Vagina (tissue), 2 donors: ENCODE results near the gene CEP128.

Experiments used
- CTCF ChIP-seq, 3 experiments: fragments of 450-650 bp in 2 of 3; fragments of 200-600 bp in 1 of 3; sonication (generic) in 1 of 3; IDR thresholded peaks; one replicate each; pipeline ENCODE4 v1.5.1; 2017 to 2019; ENCODE audit warnings: antibody characterized with exemption in 3 of 3, mild to moderate bottlenecking in 2 of 3, moderate library complexity in 2 of 3
- POLR2A ChIP-seq, 2 donors: fragments of 450-650 bp; IDR thresholded peaks; one replicate each; pipeline ENCODE4 v1.6.1; 2017; ENCODE audit warnings: antibody characterized with exemption in 2 of 2, mild to moderate bottlenecking in 2 of 2, moderate library complexity in 2 of 2
- POLR2AphosphoS5 ChIP-seq, 2 donors: sonication (generic); formaldehyde crosslinking; IDR thresholded peaks; one replicate each; pipeline ENCODE4 v1.9.0; 2017; ENCODE audit warnings: antibody characterized with exemption in 2 of 2, mild to moderate bottlenecking in 2 of 2, low read depth in 1 of 2; ENCODE audit not compliant: insufficient read depth in 1 of 2

GRCh38 chr14:80504781-80505180 lies 436.8 kb downstream of the CEP128 start:
- TF ChIP-seq CTCF (IDR thresholded peaks at IDR 0.05) (no peak), POLR2A (IDR thresholded peaks at IDR 0.05) (no peak), POLR2AphosphoS5 (IDR thresholded peaks at IDR 0.05; ENCODE audit: insufficient read depth in 1 of 2, low read depth in 1 of 2) (no peak)
